GM10248 (cell line): ENCODE measurements around the gene C1QC.

Source experiments
- CTCF ChIA-PET: fragments of 300-600 bp; sonication (Branson Sonifier 250); formaldehyde crosslinking; extraction: SDS; loops from one replicate; lab custom pipeline; 2021; ENCODE audit warnings: antibody characterized with exemption; lab: Yijun Ruan, JAX
- POLR2A ChIA-PET: fragments of 350-650 bp; sonication (Branson Sonifier 250); formaldehyde crosslinking; extraction: SDS; loops from one replicate; lab custom pipeline; 2020; ENCODE audit warnings: antibody characterized with exemption; lab: Yijun Ruan, JAX
- DNase-seq: peaks from one replicate; pipeline ENCODE4 v3.0.0; 2012; ENCODE audit errors: extremely low spot score
- TF ChIP-seq, protein P1 (sequence below): IDR thresholded peaks from 2 replicates; pipeline ENCODE4 v1.5.1; 2012; ENCODE audit warnings: mild to moderate bottlenecking, low read depth; ENCODE audit errors: extremely low read depth, missing control alignments, control extremely low read depth

The C1QC gene

DNA sequence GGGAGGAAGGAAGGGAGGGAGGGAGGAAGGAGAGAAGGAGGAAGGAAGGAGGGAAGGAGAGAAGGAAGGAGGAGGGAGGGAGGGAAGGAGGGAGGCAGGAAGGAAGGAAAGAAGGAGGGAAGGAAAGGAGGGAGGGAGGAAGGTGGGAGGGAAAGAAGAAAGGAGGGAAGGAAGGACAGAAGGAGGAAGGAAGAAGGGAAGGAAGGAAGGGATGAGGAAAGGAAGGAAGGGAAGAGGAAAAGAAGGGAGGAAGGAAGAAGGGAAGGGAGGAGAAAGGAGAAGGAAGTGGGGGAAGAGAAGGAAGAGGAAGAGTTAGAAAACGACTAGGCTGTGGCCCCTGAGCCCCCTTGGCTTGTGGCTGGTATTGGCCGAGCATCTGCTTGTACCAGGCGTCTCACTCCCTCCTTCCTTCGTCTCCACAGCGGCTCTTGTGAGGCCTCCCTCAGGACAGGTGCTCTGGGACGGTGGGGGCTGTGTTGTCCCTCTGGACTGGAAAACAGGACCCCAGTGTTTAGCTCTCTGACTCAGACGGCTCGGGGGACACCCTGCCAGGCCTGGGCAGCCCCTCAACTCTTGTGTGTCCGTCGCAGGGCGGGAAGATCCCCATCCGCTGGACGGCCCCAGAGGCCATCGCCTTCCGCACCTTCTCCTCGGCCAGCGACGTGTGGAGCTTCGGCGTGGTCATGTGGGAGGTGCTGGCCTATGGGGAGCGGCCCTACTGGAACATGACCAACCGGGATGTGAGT lies 43.2 kb upstream of the C1QC start:
- DNase-seq: no peak
- POLR2A ChIA-PET: no interaction called here
- CTCF ChIA-PET: no interaction called here
- TF ChIP-seq, protein P1, sequence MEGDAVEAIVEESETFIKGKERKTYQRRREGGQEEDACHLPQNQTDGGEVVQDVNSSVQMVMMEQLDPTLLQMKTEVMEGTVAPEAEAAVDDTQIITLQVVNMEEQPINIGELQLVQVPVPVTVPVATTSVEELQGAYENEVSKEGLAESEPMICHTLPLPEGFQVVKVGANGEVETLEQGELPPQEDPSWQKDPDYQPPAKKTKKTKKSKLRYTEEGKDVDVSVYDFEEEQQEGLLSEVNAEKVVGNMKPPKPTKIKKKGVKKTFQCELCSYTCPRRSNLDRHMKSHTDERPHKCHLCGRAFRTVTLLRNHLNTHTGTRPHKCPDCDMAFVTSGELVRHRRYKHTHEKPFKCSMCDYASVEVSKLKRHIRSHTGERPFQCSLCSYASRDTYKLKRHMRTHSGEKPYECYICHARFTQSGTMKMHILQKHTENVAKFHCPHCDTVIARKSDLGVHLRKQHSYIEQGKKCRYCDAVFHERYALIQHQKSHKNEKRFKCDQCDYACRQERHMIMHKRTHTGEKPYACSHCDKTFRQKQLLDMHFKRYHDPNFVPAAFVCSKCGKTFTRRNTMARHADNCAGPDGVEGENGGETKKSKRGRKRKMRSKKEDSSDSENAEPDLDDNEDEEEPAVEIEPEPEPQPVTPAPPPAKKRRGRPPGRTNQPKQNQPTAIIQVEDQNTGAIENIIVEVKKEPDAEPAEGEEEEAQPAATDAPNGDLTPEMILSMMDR: no peak

DNA sequence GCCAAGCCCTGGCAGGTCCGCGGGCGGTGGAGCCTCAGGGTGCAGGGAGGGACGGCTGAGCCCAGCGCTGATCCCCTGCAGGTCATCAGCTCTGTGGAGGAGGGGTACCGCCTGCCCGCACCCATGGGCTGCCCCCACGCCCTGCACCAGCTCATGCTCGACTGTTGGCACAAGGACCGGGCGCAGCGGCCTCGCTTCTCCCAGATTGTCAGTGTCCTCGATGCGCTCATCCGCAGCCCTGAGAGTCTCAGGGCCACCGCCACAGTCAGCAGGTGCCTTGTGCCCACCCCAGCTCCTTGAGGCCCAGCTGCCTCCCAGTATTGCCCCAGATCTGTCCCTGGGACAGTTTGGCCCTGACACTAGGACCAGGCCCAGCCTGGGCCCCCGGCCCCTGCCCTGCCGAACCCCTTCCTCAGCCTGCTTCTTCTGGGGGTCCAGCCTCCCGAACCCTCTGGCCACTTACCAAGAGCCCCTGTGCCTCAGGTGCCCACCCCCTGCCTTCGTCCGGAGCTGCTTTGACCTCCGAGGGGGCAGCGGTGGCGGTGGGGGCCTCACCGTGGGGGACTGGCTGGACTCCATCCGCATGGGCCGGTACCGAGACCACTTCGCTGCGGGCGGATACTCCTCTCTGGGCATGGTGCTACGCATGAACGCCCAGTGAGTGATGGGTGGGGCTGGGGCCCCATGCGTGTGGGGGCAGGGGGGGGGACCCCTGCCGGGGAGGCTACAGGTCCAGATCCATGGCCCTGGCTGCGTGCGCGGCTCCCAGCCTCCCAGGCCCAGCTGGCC lies 42.4 kb upstream of the C1QC start:
- CTCF ChIA-PET: no interaction called here
- DNase-seq: no peak
- POLR2A ChIA-PET: no interaction called here
- TF ChIP-seq, protein P1: no peak

DNA sequence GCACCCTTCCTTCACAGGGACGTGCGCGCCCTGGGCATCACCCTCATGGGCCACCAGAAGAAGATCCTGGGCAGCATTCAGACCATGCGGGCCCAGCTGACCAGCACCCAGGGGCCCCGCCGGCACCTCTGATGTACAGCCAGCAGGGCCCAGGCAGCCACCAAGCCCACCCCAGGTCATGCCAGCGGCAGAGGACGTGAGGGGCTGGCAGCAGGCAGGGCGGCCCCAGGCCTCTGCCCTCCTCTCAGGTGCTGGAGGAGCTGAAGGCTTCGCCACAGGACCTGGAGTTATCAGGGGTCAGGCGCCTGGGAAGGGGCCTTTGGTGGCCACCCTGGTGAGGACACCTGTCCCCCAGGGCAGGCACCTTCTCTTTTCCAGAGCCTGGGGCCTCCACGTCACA lies 41.8 kb upstream of the C1QC start:
- DNase-seq: no peak
- CTCF ChIA-PET: no interaction called here
- TF ChIP-seq, protein P1: no peak
- POLR2A ChIA-PET: no interaction called here

DNA sequence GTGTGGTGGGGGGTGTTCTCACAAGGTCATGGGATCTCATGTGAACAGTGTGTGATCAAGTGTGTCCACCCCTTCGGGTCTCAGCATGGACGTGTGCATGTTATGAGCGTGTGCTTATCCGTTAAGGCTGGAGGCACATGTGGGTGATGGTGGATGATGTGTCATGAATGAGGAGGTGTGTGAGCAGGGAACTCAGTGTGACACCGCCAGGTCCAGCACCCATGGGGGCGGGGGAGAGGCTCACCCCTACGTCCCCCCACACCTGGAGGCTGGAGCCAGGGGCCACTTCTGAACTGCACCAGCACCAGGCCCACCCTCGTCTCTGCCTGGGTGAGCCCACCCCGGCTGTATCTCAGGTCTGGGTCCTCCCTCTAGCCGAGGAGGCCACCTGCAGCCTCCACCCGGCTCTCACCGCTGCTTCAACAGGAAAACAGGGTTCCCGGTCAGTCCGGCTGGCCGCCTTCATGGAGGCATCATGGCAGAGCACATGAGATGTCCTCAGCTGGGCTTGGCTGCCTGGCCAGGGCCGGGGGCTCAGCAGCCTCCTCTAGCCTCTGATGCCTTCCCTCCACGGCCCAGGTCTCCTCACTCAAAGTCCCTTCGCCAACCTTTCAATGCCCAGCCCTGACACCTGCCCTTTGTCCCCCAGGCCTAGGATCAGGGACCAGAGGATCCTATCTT lies 41.2 kb upstream of the C1QC start:
- no peak for DNase-seq
- ChIA-PET CTCF (no interaction called here), POLR2A (no interaction called here)
- TF ChIP-seq, protein P1: no peak

GRCh38 chr1:22606161-22606560 lies 37.3 kb upstream of the C1QC start:
- CTCF ChIA-PET: interaction anchor here (1.2 to 1.6 kb wide), 2 partner anchors 10 to 36 kb away, joined by 4 read pairs; no protein-coding TSS in a partner anchor
- TF ChIP-seq, protein P1: no peak
- no peak for DNase-seq
- POLR2A ChIA-PET: no interaction called here

DNA sequence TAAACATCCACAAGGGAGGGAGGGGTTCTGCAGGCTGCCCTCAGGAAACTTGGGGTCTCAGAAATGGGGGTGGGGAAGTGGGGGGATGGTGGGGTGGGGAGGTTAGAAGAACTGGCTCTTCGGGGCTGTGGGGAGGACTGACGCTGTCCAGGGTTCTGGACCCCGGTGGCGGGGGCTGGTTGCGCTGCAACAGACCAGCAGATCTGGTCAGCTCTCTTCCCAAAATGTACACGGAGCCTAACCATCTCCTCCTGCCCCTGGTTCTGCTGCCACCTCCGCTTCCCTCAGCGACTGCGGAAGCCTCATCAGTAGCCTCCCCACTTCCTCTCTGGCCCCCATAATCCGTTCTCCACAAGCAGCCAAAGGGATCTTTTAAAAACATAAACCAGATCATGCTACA lies 36.3 kb upstream of the C1QC start:
- TF ChIP-seq, protein P1: no peak
- POLR2A ChIA-PET: no interaction called here
- DNase-seq: no peak
- CTCF ChIA-PET: interaction anchor here (1.6 kb wide), 1 partner anchor 9 kb away, joined by 4 read pairs; no protein-coding TSS in a partner anchor
